DOHH2 (cell line): ENCODE measurements around the gene KRTAP10-2.

Experiments used
- EZH2phosphoT487 ChIP-seq: fragments of 200-600 bp; sonication (generic); IDR thresholded peaks from 2 replicates; pipeline ENCODE4 v1.6.1; 2017; ENCODE audit warnings: borderline replicate concordance, mild to moderate bottlenecking, antibody characterized with exemption, low read length, moderate library complexity, mixed read lengths
- TF ChIP-seq, protein P1 (sequence below): fragments of 200-600 bp; sonication (generic); IDR thresholded peaks from one replicate; pipeline ENCODE4 v1.5.1; 2014; ENCODE audit warnings: antibody characterized with exemption, mild to moderate bottlenecking, low read depth, low read length; ENCODE audit not compliant: poor library complexity, severe bottlenecking

GRCh38 chr21:44521301-44521927 lies 29.9 kb downstream of the KRTAP10-2 start:
- TF ChIP-seq, protein P1, sequence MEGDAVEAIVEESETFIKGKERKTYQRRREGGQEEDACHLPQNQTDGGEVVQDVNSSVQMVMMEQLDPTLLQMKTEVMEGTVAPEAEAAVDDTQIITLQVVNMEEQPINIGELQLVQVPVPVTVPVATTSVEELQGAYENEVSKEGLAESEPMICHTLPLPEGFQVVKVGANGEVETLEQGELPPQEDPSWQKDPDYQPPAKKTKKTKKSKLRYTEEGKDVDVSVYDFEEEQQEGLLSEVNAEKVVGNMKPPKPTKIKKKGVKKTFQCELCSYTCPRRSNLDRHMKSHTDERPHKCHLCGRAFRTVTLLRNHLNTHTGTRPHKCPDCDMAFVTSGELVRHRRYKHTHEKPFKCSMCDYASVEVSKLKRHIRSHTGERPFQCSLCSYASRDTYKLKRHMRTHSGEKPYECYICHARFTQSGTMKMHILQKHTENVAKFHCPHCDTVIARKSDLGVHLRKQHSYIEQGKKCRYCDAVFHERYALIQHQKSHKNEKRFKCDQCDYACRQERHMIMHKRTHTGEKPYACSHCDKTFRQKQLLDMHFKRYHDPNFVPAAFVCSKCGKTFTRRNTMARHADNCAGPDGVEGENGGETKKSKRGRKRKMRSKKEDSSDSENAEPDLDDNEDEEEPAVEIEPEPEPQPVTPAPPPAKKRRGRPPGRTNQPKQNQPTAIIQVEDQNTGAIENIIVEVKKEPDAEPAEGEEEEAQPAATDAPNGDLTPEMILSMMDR = no peak
- no peak for TF ChIP-seq EZH2phosphoT487
